Vein endothelial cell (primary cell): ENCODE measurements around the gene CABP2. TPM values are rescaled to one million over a fixed set of nuclear protein-coding genes. Genes with fewer than 3 reads are reported as not detected.

Source experiments
- small RNA-seq: library from RNA; depleted of rRNA; stranded (forward); fragments of <200 nt; gene quantifications from one replicate; pipeline ENCODE3, GENCODE V24; 2012
- total RNA-seq: library from RNA; depleted of rRNA; stranded (reverse); fragments of >200 nt; gene quantifications from 2 replicates; pipeline ENCODE4 v1.2.3, GENCODE V29; 2012

The CABP2 gene
- total RNA-seq, result not detected in 2 replicates

DNA sequence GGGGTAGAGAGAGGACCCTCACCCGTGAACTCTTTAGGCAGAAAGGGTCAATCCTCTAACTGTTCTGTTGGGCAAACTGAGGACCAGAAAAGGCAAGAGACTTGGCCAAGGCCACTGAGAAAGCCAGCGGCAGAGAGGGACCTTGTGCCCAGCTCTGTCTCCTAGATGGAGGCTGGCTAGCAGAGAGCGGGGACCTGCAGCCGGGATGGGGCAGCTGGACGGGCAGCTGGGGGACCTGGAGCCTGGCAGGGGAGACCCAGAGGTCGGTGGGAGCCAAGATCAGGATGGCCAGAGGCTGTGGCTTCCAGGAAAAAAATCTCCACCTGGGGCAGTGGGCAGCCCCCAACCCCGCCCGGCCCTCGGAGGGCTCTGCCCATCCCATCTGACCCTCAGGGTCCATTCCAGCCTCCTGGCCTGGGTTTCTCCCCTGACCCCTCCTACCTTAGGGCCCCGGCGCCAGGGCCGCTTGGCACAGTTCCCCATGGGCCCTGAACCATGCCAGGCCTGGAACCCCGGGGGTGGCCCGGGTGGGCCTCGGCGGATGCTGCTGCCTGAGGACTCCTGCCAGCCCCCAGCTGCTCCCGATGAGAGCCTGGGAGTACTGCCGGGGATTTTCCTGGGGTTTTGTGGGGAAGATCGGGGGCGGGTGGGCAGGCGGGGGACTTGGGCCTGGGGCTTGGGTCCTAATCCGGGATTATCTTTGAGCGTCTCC is at the start of gene CABP2:
Gene CABP2, minus strand, starts transcription at position 603 of the 712 bp plus-strand sequence. Its CDS starts 120 bp downstream, at position 483.

DNA sequence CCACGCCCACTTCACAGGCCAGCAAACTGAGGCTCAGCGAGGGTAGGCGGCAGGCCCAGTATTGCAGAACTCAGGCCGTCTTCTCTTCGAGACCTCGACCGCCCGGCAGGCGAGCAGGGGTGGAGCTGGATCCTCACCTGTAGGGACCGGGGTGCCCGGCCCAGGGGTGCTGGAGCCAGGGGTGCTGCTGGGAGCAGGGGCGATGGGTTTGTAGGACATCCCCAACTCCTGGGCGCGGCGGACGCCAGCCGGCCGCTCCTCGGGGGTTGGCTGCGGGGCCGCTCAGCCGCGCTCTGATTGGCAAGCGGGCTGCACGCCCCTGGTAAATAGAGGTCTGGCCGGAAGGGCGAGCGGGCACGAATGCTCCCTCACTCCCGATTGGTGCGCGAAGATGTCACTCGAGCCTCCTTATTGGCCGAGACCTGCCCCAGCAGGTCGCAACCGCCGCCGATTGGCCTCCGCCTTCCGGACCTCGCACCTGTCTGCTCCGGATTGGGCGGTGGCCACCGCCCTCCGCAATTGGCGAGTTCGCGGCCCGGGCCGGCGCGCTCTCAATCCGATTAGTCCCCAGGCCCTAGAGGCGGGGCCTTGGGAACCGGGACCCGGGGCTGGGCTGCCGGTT is 15.3 kb downstream of the CABP2 start, which contains the start of gene CDK2AP2:
Gene CDK2AP2, minus strand, starts transcription at position 299 of the 622 bp plus-strand sequence. Its CDS starts 80 bp downstream, at position 219.

DNA sequence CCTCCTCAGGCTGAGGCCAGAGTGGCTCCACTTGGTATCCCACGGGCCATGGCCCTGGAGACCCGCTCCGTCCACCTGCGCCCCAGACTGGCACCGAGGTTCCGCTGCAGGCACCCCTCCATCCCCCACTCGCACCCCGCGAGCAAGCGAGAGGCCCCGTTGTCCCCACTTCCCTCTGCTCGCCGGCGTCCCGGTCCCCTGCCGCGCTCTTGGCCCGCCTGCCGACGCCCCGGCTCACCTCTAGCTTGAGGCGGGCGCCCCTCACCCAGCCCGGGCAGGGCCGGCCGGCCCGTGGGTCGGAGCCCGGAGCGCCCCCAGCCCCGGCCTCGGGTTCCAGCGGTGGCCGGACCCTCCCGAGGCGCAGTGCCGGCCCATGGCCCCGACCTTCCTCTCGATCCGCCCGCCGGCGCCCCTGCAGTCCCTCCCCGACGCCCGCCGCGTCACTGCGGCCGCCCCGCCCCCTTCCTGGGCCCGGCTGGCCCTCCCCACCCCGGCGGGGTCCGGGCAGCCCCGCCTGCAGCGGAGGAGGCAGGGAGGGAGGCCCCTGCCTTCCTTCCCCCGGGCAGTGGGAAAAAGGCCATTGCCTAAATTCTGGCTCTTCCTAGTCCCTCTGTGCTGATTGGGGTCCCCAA is 18.2 kb downstream of the CABP2 start, which contains the start of gene PITPNM1:
Gene PITPNM1, minus strand, starts transcription at position 414 of the 632 bp plus-strand sequence. CDS start 1,183 bp downstream, outside the sequence.

GRCh38 chr11:67482827-67483798 is 40.1 kb downstream of the CABP2 start, which contains the start of gene AIP:
AIP (plus strand) TSS chr11:67483026; CDS start chr11:67483159, 133 bp downstream.

Small RNAs within 50 kb of the gene (small RNA-seq; reads per million reads assigned to genes)
- not detected for gene MIR6752

Other genes with a start within 250 kb of the CABP2 start
- 25.5 and 38.4 TPM in 2 replicates for gene ANKRD13D, start 234.1 kb downstream of the CABP2 start, total RNA-seq
- 11.4 and 12.1 TPM in 2 replicates for gene SSH3, start 219.9 kb downstream of the CABP2 start, total RNA-seq
- 53.0 and 75.8 TPM in 2 replicates for gene POLD4, start 169.9 kb downstream of the CABP2 start, total RNA-seq
- 4.6 TPM in 2 replicates for gene CLCF1, start 149.8 kb downstream of the CABP2 start, total RNA-seq
- 6.7 and 8.8 TPM in 2 replicates for gene RAD9A, start 131.5 kb downstream of the CABP2 start, total RNA-seq
- gene PPP1CA, start 121.6 kb downstream of the CABP2 start, total RNA-seq, result 275 and 323 TPM in 2 replicates
- under 0.01 and 0.19 TPM in 2 replicates for gene TBC1D10C, start 119.4 kb downstream of the CABP2 start, total RNA-seq
- 0.19 and 0.33 TPM in 2 replicates for gene CARNS1, start 107.8 kb downstream of the CABP2 start, total RNA-seq
- gene RPS6KB2, start 95.0 kb downstream of the CABP2 start, total RNA-seq, result 43.0 and 44.4 TPM in 2 replicates
- gene PTPRCAP, start 85.8 kb downstream of the CABP2 start, total RNA-seq, result 0.19 and 0.33 TPM in 2 replicates
- gene CORO1B, start 80.0 kb downstream of the CABP2 start, total RNA-seq, result 139 and 168 TPM in 2 replicates
- gene GPR152, start 70.7 kb downstream of the CABP2 start, total RNA-seq, result not detected in 2 replicates
- gene CABP4, start 68.1 kb downstream of the CABP2 start, total RNA-seq, result 1.9 and 3.9 TPM in 2 replicates
- gene TMEM134, start 54.2 kb downstream of the CABP2 start, total RNA-seq, result 24.7 and 32.0 TPM in 2 replicates
- 38.9 and 59.1 TPM in 2 replicates for gene AIP, start 40.4 kb downstream of the CABP2 start, total RNA-seq
- gene PITPNM1, start 18.1 kb downstream of the CABP2 start, total RNA-seq, result 7.3 and 11.4 TPM in 2 replicates
- gene CDK2AP2, start 15.3 kb downstream of the CABP2 start, total RNA-seq, result 24.2 and 24.6 TPM in 2 replicates
- 524 and 841 TPM in 2 replicates for gene GSTP1, start 60.4 kb upstream of the CABP2 start, total RNA-seq
- 161 and 225 TPM in 2 replicates for gene NDUFV1, start 83.5 kb upstream of the CABP2 start, total RNA-seq
- gene NUDT8, start 106.5 kb upstream of the CABP2 start, total RNA-seq, result 5.2 and 10.6 TPM in 2 replicates
- gene TBX10, start 116.3 kb upstream of the CABP2 start, total RNA-seq, result not detected in 2 replicates
- gene ACY3, start 127.3 kb upstream of the CABP2 start, total RNA-seq, result not detected in 2 replicates
- gene ALDH3B2, start 151.2 kb upstream of the CABP2 start, total RNA-seq, result not detected in 2 replicates